Endothelial cell of umbilical vein (primary cell): Measurements from ENCODE around the gene TMTC4.

Source experiments
- CTCF ChIP-seq, 2 donors: IDR thresholded peaks; 1 replicate in 1 of 2; 2 replicates in 1 of 2; pipeline ENCODE4 v1.5.1; 2011; ENCODE audit warnings: low read length in 2 of 2, mild to moderate bottlenecking in 2 of 2, moderate library complexity in 2 of 2, control low read depth in 1 of 2, inconsistent platforms in 1 of 2, low read depth in 1 of 2; ENCODE audit not compliant: insufficient read depth in 1 of 2; ENCODE audit errors: extremely low read depth in 1 of 2
- MYC ChIP-seq: IDR thresholded peaks from one replicate; pipeline ENCODE4 v1.6.1; 2011; ENCODE audit warnings: mild to moderate bottlenecking, low read depth, low read length

DNA sequence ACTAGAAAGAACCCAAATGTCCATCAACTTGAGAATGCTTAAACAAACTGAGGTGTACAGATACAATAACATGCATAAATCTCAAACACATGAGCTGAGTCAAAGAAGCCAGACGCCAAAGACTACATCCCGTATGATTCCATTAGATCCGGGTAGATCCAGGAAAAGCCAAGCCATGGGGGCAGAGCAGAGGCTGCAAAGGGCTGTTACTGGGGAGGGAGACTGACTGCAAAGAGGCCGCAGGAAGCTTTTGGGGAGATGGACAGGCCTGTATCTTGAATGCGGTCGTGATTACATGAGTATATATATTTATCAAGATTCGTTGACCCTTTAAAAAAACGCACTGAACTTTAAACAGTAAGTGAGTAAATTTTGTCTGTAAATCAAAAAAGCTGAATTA is 114.7 kb downstream of the TMTC4 start:
- TF ChIP-seq MYC (no peak), CTCF (IDR thresholded peaks at IDR 0.05; ENCODE audit: extremely low read depth in 1 of 2, insufficient read depth in 1 of 2, low read depth in 1 of 2, low read length in 2 of 2) (no peak)
